Prostate gland (tissue), 2 donors: ENCODE results near the gene NRXN2.

ENCODE experiments used
- POLR2A ChIP-seq: fragments of 450-650 bp; IDR thresholded peaks from one replicate; pipeline ENCODE4 v1.6.1; 2016; ENCODE audit warnings: antibody characterized with exemption, mild to moderate bottlenecking
- POLR2AphosphoS5 ChIP-seq: sonication (generic); formaldehyde crosslinking; IDR thresholded peaks from one replicate; pipeline ENCODE4 v1.6.1; 2017; ENCODE audit warnings: antibody characterized with exemption
- TF ChIP-seq, protein P1 (sequence below), 4 experiments: fragments of 200-600 bp in 2 of 4; fragments of 450-650 bp in 2 of 4; sonication (generic) in 2 of 4; IDR thresholded peaks; 1 replicate in 3 of 4; 2 replicates in 1 of 4; pipeline ENCODE4 v1.5.1; 2016 to 2019; ENCODE audit warnings: antibody characterized with exemption in 4 of 4, mild to moderate bottlenecking in 2 of 4, moderate library complexity in 2 of 4

DNA sequence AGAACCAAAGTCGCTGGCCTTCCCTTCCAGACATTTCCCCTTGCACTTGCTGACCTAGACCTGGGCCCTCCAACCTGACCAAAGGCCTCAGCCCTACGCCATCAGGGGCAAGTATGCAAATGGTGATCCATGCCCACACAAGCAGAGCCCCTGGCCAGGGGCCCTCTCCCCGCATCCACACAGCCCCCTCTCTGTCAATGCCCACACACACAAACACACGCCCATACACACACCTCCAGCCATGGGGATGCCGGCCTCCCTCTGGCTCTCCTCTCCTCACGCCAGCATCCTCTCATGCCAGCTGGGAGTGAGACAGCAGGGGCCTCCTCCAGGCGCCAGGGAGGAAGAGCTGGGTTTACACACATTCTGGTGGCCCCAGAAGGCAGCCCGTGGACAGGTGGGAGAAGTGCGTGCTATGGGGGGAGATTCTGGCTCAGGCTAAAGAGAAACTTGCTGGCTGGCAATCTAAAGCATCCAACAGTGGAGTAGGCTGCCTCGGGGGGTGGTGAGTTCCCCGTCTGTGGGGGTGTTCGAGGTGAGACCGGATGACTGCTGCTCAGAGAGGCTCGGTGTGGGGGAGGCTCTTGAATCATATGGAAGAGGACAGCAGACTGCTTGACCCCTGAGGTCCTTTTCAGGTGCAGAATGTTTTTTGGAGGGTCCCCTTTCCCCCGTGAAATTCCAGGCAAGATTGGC, 4.8 kb downstream of the NRXN2 start:
- TF ChIP-seq, protein P1, sequence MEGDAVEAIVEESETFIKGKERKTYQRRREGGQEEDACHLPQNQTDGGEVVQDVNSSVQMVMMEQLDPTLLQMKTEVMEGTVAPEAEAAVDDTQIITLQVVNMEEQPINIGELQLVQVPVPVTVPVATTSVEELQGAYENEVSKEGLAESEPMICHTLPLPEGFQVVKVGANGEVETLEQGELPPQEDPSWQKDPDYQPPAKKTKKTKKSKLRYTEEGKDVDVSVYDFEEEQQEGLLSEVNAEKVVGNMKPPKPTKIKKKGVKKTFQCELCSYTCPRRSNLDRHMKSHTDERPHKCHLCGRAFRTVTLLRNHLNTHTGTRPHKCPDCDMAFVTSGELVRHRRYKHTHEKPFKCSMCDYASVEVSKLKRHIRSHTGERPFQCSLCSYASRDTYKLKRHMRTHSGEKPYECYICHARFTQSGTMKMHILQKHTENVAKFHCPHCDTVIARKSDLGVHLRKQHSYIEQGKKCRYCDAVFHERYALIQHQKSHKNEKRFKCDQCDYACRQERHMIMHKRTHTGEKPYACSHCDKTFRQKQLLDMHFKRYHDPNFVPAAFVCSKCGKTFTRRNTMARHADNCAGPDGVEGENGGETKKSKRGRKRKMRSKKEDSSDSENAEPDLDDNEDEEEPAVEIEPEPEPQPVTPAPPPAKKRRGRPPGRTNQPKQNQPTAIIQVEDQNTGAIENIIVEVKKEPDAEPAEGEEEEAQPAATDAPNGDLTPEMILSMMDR (IDR thresholded peaks at IDR 0.05): no peak
- no peak for TF ChIP-seq POLR2A
- TF ChIP-seq POLR2AphosphoS5: no peak
